ENCODE data around the gene C2CD4B.

GRCh38 chr15:62141200-62141599, 23.9 kb downstream of the C2CD4B start:
- no peak for TF ChIP-seq CTCF (conservative IDR thresholded peaks at IDR 0.05)
- no peak for TF ChIP-seq ZFX (IDR thresholded peaks at IDR 0.05)

All from C4-2B (cell line).